Immature natural killer cell (primary cell): ENCODE measurements around the gene UFC1. TPM values are rescaled to one million over a fixed set of nuclear protein-coding genes. Genes with fewer than 3 reads are reported as not detected.
A peak's percentile ranks its signal among the peaks of the same experiment; 100 is the strongest.

Experiments
- DNase-seq, 3 donors: peaks; one replicate each; pipeline ENCODE4 v3.0.0; 2022; ENCODE audit warnings: mixed read lengths in 1 of 3
- H3K27ac Mint-ChIP-seq, 6 donors: one replicate each; pipeline ENCODE4 v1.8.0; 2020; ENCODE audit warnings: mixed read lengths in 6 of 6, mild to moderate bottlenecking in 5 of 6, inconsistent platforms in 4 of 6, moderate library complexity in 3 of 6
- H3K27me3 Mint-ChIP-seq, 3 donors: one replicate each; pipeline ENCODE4 v1.8.0; 2020 to 2021; ENCODE audit warnings: low read depth in 3 of 3, mild to moderate bottlenecking in 3 of 3, mixed read lengths in 3 of 3, moderate library complexity in 3 of 3, inconsistent platforms in 1 of 3
- H3K36me3 Mint-ChIP-seq, 3 donors: one replicate each; pipeline ENCODE4 v1.8.0; 2020; ENCODE audit warnings: mixed read lengths in 3 of 3, inconsistent platforms in 2 of 3, mild to moderate bottlenecking in 2 of 3
- H3K4me1 Mint-ChIP-seq, 2 donors: one replicate each; pipeline ENCODE4 v1.8.0; 2020; ENCODE audit warnings: inconsistent platforms in 2 of 2, mild to moderate bottlenecking in 2 of 2, mixed read lengths in 2 of 2, moderate library complexity in 1 of 2
- H3K4me3 Mint-ChIP-seq, 5 donors: one replicate each; pipeline ENCODE4 v1.8.0; 2020; ENCODE audit warnings: mild to moderate bottlenecking in 5 of 5, mixed read lengths in 5 of 5, inconsistent platforms in 3 of 5, moderate library complexity in 3 of 5
- H3K9me3 Mint-ChIP-seq, 6 donors: one replicate each; pipeline ENCODE4 v1.8.0; 2020; ENCODE audit warnings: mild to moderate bottlenecking in 6 of 6, mixed read lengths in 6 of 6, inconsistent platforms in 4 of 6, moderate library complexity in 3 of 6
- polyA plus RNA-seq, 3 donors: library from polyadenylated mRNA; unstranded; fragments of 300-500 nt; fragmentation: Illumina TruSeq; gene quantifications; one replicate each; pipeline ENCODE4 v1.2.3, GENCODE V29; 2021

UFC1 gene
- polyA plus RNA-seq, 3 donors from 2014 or later = 174 to 219 (median 186) TPM

GRCh38 chr1:161153176-161153575 is 602 bp upstream of the UFC1 start:
- peak overlapping the region; percentile 81 to 100 (median 99) for H3K4me3 Mint-ChIP-seq
- peaks cover 0 to 19% (median 10%) of the 10 kb centered on the region in 3 donors for H3K36me3 Mint-ChIP-seq
- DNase-seq = no peak

GRCh38 chr1:161157867-161158266 is 4.1 kb downstream of the UFC1 start:
- Mint-ChIP-seq H3K36me3 (peaks cover 0 to 20% (median 10%) of the 10 kb centered on the region in 3 donors), H3K4me1 (peaks cover 56 to 76% of the 10 kb centered on the region in 2 donors), H3K27me3 (peaks cover 5 to 13% (median 8%) of the 10 kb centered on the region in 3 donors), H3K4me3 (peak overlapping the region; percentile 7 to 95 (median 91)), H3K27ac (peak overlapping the region; percentile 83 to 96 (median 92)), H3K9me3 (no peaks in the 10 kb centered on the region)
- DNase-seq = no peak

More at GRCh38 chr1:161153176-161153575, 602 bp upstream of the UFC1 start:
- Mint-ChIP-seq H3K9me3 (no peaks in the 10 kb centered on the region), H3K27ac (peak overlapping the region; percentile 89 to 100 (median 100)), H3K27me3 (peaks cover 4 to 11% (median 5%) of the 10 kb centered on the region in 3 donors), H3K4me1 (peaks cover 23 to 37% of the 10 kb centered on the region in 2 donors)

DNA sequence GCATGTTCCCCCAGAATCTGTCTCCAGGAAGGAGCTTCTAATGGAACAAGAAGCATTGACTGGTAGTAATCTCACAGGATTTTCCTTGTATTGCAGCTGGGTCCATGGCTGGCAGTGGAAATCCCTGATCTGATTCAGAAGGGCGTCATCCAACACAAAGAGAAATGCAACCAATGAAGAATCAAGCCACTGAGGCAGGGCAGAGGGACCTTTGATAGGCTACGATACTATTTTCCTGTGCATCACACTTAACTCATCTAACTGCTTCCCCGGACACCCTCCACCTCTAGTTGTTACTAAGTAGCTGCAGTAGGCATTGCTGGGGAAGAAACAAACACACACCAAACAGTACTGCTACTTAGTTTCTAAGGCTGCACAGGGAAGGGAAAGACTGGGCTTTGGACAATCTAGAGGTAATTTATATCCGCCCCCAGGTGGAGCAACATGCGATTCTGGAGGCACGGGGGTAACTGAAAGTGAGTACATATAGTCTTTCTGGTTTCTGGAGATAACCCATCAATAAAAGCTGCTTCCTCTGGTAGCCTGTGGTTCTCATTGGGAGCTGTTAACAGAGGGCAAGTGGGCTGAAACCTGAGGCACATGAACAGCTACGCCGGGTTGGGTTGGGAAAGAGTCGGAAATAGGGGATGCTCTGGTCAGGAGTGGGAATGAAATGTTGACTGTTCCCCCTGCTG is 4.7 kb downstream of the UFC1 start:
- no peaks in the 10 kb centered on the region for H3K9me3 Mint-ChIP-seq
- peaks cover 7 to 14% (median 8%) of the 10 kb centered on the region in 3 donors for H3K27me3 Mint-ChIP-seq
- H3K27ac Mint-ChIP-seq = peak overlapping the region; percentile 83 to 96 (median 92)
- peaks cover 54 to 77% of the 10 kb centered on the region in 2 donors for H3K4me1 Mint-ChIP-seq
- peaks cover 0 to 25% (median 10%) of the 10 kb centered on the region in 3 donors for H3K36me3 Mint-ChIP-seq
- peak overlapping the region; percentile 90 to 95 (median 93) for H3K4me3 Mint-ChIP-seq
- no peak for DNase-seq

DNA sequence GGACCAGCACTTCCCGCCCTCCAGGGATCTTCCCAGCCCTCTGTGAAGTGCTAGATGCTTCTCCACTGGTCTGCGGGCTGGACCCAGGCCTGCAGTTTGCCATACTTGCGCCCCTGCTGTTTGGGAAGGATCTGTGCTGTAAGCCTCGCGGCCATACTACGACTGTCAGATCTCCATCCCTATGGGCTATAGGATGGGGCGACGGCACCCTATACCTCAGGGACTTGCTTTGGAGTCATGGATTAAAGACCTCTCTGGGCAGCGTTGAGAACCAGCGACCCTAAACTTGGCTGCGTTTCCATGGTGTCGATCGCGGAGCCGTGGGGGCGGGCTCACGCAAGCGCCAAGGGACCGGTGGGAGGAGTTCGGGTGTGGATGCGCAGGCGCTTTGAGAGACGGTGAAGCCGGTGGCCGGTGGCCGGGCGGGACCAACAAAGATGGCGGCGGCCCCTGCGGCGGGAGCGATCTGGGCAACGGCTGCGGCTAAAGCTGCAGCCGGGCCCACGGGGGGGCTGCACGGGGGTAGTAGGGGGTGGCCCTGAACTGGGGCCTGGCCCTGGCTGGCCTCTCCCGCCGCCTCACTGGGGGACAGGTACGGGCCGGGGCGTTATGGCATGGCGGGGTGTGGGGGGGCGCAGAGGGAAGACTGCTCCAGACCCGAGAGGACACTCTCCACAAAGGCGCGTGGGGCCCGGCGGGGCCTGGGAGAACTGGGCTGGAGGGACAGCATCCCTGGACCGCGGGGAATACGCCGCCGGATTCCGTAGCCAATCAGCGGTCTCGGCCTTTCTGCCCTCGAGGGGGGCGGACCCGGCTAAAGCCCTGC is 5.5 kb downstream of the UFC1 start, which contains the start of gene USP21:
Gene USP21 (plus strand): TSS at position 414 of the 826 bp plus-strand sequence. CDS start 1,141 bp downstream, outside the sequence.
- Mint-ChIP-seq H3K27me3 (peaks cover 1 to 6% (median 3%) of the 10 kb centered on the region in 3 donors), H3K36me3 (peaks cover 0 to 30% (median 10%) of the 10 kb centered on the region in 3 donors), H3K4me1 (peaks cover 48 to 76% of the 10 kb centered on the region in 2 donors), H3K4me3 (peak within 1 kb of the TSS; percentile 90 to 95 (median 93)), H3K27ac (peak within 1 kb of the TSS; percentile 83 to 96 (median 92)), H3K9me3 (no peaks in the 10 kb centered on the region)
- DNase-seq = peak; percentile 92 to 93 (median 93)

DNA sequence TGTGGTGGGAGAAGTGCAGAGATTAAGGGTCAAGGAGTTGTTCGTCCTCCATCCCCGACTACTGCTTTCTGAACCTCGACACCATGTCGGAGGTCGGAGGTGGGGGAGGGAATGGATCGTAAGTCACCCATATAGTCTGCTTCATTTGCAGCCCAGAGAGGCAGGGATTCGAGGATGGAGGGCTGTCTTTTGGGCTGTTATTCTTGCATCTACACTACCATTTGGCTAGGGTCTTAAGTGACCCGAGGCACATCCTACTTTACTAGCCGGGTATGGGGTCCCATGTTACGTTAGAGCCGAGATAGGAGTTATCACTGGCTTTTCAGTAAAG is 6.1 kb downstream of the UFC1 start:
- Mint-ChIP-seq H3K27me3 (peaks cover 1 to 5% (median 3%) of the 10 kb centered on the region in 3 donors), H3K27ac (peak overlapping the region; percentile 67 to 96 (median 90)), H3K4me1 (peaks cover 44 to 75% of the 10 kb centered on the region in 2 donors), H3K9me3 (no peaks in the 10 kb centered on the region), H3K36me3 (peaks cover 0 to 31% (median 10%) of the 10 kb centered on the region in 3 donors), H3K4me3 (peak overlapping the region; percentile 90 to 95 (median 93))
- no peak for DNase-seq

DNA sequence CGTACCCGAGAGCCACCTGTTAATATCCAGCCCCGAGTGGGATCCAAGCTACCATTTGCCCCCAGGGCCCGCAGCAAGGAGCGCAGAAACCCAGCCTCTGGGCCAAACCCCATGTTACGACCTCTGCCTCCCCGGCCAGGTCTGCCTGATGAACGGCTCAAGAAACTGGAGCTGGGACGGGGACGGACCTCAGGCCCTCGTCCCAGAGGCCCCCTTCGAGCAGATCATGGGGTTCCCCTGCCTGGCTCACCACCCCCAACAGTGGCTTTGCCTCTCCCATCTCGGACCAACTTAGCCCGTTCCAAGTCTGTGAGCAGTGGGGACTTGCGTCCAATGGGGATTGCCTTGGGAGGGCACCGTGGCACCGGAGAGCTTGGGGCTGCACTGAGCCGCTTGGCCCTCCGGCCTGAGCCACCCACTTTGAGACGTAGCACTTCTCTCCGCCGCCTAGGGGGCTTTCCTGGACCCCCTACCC is 6.9 kb downstream of the UFC1 start:
- Mint-ChIP-seq H3K36me3 (peaks cover 0 to 26% (median 10%) of the 10 kb centered on the region in 3 donors), H3K27me3 (peaks cover 3 to 5% (median 4%) of the 10 kb centered on the region in 3 donors), H3K9me3 (no peaks in the 10 kb centered on the region), H3K27ac (peak overlapping the region in 5 of 6 donors; percentile 10 to 88 (median 50)), H3K4me3 (peak overlapping the region; percentile 58 to 95 (median 93)), H3K4me1 (peaks cover 46 to 75% of the 10 kb centered on the region in 2 donors)
- DNase-seq = no peak

- Mint-ChIP-seq H3K27ac (peak overlapping the region in 3 of 6 donors; percentile 18 to 53 (median 47)), H3K27me3 (peaks cover 3 to 12% (median 11%) of the 10 kb centered on the region in 3 donors), H3K4me1 (peaks cover 55 to 81% of the 10 kb centered on the region in 2 donors)
These were observed 7.9 kb downstream of the UFC1 start for GRCh38 chr1:161161652-161162051.

DNA sequence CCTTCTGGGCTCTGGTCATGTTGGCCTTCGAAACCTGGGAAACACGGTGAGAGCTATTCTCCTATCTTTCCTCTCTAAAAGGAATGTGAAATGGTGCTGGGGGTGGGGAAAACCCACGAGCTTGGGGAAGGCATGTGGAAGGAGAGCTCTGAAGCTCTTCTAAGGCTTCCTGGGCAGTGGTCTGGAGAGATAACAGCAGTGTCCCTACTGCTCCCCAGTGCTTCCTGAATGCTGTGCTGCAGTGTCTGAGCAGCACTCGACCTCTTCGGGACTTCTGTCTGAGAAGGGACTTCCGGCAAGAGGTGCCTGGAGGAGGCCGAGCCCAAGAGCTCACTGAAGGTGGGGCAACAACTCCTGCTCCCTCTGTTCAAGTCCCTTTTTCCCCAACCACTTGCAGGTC is 8.3 kb downstream of the UFC1 start:
- H3K9me3 Mint-ChIP-seq = no peaks in the 10 kb centered on the region
- H3K27me3 Mint-ChIP-seq = peaks cover 3 to 12% (median 11%) of the 10 kb centered on the region in 3 donors
- H3K4me3 Mint-ChIP-seq = peak overlapping the region in 2 of 5 donors; percentile 9 to 57
- H3K4me1 Mint-ChIP-seq = peaks cover 59 to 85% of the 10 kb centered on the region in 2 donors
- DNase-seq = no peak
- H3K27ac Mint-ChIP-seq = peak overlapping the region in 3 of 6 donors; percentile 18 to 53 (median 47)
- H3K36me3 Mint-ChIP-seq = peaks cover 0 to 21% (median 6%) of the 10 kb centered on the region in 3 donors

More at GRCh38 chr1:161161652-161162051, 7.9 kb downstream of the UFC1 start:
- peak overlapping the region in 2 of 5 donors; percentile 57 to 76 for H3K4me3 Mint-ChIP-seq
- no peaks in the 10 kb centered on the region for H3K9me3 Mint-ChIP-seq
- DNase-seq = no peak
- H3K36me3 Mint-ChIP-seq = peaks cover 0 to 24% (median 10%) of the 10 kb centered on the region in 3 donors

DNA sequence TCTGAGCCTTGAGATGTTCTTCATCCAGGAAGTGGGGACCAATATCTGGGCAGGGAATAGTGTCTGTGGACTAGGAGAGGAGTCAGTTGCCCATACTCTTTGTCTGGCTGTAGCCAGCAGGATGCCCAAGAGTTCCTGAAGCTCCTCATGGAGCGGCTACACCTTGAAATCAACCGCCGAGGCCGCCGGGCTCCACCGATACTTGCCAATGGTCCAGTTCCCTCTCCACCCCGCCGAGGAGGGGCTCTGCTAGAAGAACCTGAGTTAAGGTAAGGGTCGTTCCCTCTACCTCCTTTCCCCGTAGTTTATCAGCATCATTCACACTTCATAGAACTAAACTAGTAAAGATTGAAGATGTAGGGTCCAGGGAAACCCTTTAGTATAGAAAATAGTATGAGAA is 9.0 kb downstream of the UFC1 start:
- Mint-ChIP-seq H3K4me3 (peak overlapping the region in 2 of 5 donors; percentile 5 to 33), H3K9me3 (no peaks in the 10 kb centered on the region), H3K4me1 (peaks cover 67 to 88% of the 10 kb centered on the region in 2 donors), H3K27me3 (peaks cover 3 to 12% (median 11%) of the 10 kb centered on the region in 3 donors), H3K27ac (peak overlapping the region in 5 of 6 donors; percentile 48 to 95 (median 62)), H3K36me3 (peaks cover 0 to 14% (median 0%) of the 10 kb centered on the region in 3 donors)
- no peak for DNase-seq

DNA sequence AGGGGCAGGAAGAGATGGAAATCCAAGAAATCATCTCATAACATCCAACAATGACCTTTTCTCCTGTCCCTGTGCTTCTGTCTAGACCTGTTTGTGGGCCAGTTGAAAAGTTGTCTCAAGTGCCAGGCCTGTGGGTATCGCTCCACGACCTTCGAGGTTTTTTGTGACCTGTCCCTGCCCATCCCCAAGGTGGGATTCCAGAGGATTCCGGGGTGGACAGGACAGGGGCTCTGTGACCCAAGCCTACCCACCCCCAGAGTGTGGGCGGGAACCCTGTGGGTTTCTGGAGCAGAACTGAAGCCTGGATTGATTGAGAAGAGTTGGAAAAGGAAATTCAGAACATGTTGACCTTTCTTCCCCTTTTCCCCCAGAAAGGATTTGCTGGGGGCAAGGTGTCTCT is 10.0 kb downstream of the UFC1 start:
- Mint-ChIP-seq H3K4me1 (peaks cover 67 to 85% of the 10 kb centered on the region in 2 donors), H3K9me3 (no peaks in the 10 kb centered on the region), H3K27me3 (peaks cover 3 to 12% (median 10%) of the 10 kb centered on the region in 3 donors), H3K27ac (peak overlapping the region; percentile 95 to 99 (median 98)), H3K36me3 (peaks cover 0 to 11% (median 0%) of the 10 kb centered on the region in 3 donors), H3K4me3 (peak overlapping the region in 2 of 5 donors; percentile 10 to 18)
- no peak for DNase-seq

GRCh38 chr1:161164901-161165610 is 11.3 kb downstream of the UFC1 start:
- H3K27me3 Mint-ChIP-seq = peaks cover 0 to 12% (median 8%) of the 10 kb centered on the region in 3 donors

GRCh38 chr1:161165742-161166668 is 12.2 kb downstream of the UFC1 start, which contains the start of gene PPOX:
TSS of gene PPOX (plus strand) at chr1:161166426. CDS start at chr1:161166848, 422 bp downstream.
- Mint-ChIP-seq H3K4me3 (peak within 1 kb of the TSS; percentile 89 to 96 (median 93)), H3K36me3 (peaks cover 2 to 18% (median 4%) of the 10 kb centered on the region in 3 donors), H3K27ac (peak within 1 kb of the TSS; percentile 95 to 99 (median 98)), H3K27me3 (peaks cover 0 to 12% (median 8%) of the 10 kb centered on the region in 3 donors), H3K4me1 (peaks cover 49 to 66% of the 10 kb centered on the region in 2 donors), H3K9me3 (no peaks in the 10 kb centered on the region)
- DNase-seq = peak; percentile 94 to 95 (median 94)

More at GRCh38 chr1:161164901-161165610, 11.3 kb downstream of the UFC1 start:
- Mint-ChIP-seq H3K9me3 (no peaks in the 10 kb centered on the region), H3K27ac (peak overlapping the region; percentile 95 to 99 (median 98)), H3K4me1 (peaks cover 58 to 74% of the 10 kb centered on the region in 2 donors), H3K4me3 (peak overlapping the region; percentile 7 to 89 (median 61)), H3K36me3 (peaks cover 0 to 15% (median 0%) of the 10 kb centered on the region in 3 donors)
- DNase-seq = no peak
